MCF 10A (cell line): Measurements from ENCODE around the gene TSPAN15. TPM values are rescaled to one million over a fixed set of nuclear protein-coding genes. Genes with fewer than 3 reads are reported as not detected.

ENCODE experiments used
- BruUV-seq: library from RNA; stranded (reverse); fragments of 400-500 nt; replicated peaks from 2 replicates; lab custom pipeline; 2021; lab: Mats Ljungman, UMichigan
- CTCF ChIA-PET: fragments of 300-600 bp; sonication (Branson Sonifier 250); formaldehyde crosslinking; extraction: SDS; loops from one replicate; lab custom pipeline; 2021; ENCODE audit warnings: antibody characterized with exemption, inconsistent platforms; lab: Yijun Ruan, JAX
- POLR2A ChIA-PET: fragments of 300-600, 350-650 bp; sonication (Branson Sonifier 250); formaldehyde crosslinking; extraction: SDS; loops from one replicate; lab custom pipeline; 2020; ENCODE audit warnings: antibody characterized with exemption, inconsistent platforms; lab: Yijun Ruan, JAX
- DNase-seq: peaks from one replicate; pipeline ENCODE4 v3.0.0-alpha.2; 2018; ENCODE audit not compliant: unreplicated experiment
- H3K27ac Mint-ChIP-seq: one replicate; pipeline ENCODE4 v1.8.0; 2022; ENCODE audit warnings: mild to moderate bottlenecking, low read depth, mixed read lengths; ENCODE audit not compliant: unreplicated experiment
- H3K27me3 Mint-ChIP-seq: one replicate; pipeline ENCODE4 v1.8.0; 2022; ENCODE audit warnings: mixed read lengths; ENCODE audit not compliant: insufficient read depth, unreplicated experiment
- H3K36me3 Mint-ChIP-seq: one replicate; pipeline ENCODE4 v1.8.0; 2022; ENCODE audit warnings: mild to moderate bottlenecking, moderate library complexity, mixed read lengths; ENCODE audit not compliant: insufficient read depth, unreplicated experiment
- H3K4me1 Mint-ChIP-seq: one replicate; pipeline ENCODE4 v1.8.0; 2022; ENCODE audit warnings: mixed read lengths; ENCODE audit not compliant: insufficient read depth, unreplicated experiment
- H3K4me3 Mint-ChIP-seq: one replicate; pipeline ENCODE4 v1.8.0; 2022; ENCODE audit warnings: mild to moderate bottlenecking, moderate library complexity, mixed read lengths; ENCODE audit not compliant: unreplicated experiment
- H3K9me3 Mint-ChIP-seq: one replicate; pipeline ENCODE4 v1.8.0; 2022; ENCODE audit warnings: mixed read lengths; ENCODE audit not compliant: unreplicated experiment
- intact Hi-C: fragments of 100-400 bp; cut with micrococcal nuclease; formaldehyde crosslinking; loops from 2 replicates; pipeline ENCODE4 v1.14.1; 2022
- total RNA-seq: library from RNA; stranded (reverse); gene quantifications from 2 replicates; pipeline ENCODE4 v1.2.3, GENCODE V29; 2022
- TF ChIP-seq, protein P1 (sequence below): fragments of 200-600 bp; IDR thresholded peaks from one replicate; pipeline ENCODE4 v1.8.0; 2022; ENCODE audit warnings: antibody characterized with exemption, mild to moderate bottlenecking; ENCODE audit not compliant: unreplicated experiment

TSPAN15 gene
- total RNA-seq, 1 experiment from 2014 or later: 0.54 TPM

DNA sequence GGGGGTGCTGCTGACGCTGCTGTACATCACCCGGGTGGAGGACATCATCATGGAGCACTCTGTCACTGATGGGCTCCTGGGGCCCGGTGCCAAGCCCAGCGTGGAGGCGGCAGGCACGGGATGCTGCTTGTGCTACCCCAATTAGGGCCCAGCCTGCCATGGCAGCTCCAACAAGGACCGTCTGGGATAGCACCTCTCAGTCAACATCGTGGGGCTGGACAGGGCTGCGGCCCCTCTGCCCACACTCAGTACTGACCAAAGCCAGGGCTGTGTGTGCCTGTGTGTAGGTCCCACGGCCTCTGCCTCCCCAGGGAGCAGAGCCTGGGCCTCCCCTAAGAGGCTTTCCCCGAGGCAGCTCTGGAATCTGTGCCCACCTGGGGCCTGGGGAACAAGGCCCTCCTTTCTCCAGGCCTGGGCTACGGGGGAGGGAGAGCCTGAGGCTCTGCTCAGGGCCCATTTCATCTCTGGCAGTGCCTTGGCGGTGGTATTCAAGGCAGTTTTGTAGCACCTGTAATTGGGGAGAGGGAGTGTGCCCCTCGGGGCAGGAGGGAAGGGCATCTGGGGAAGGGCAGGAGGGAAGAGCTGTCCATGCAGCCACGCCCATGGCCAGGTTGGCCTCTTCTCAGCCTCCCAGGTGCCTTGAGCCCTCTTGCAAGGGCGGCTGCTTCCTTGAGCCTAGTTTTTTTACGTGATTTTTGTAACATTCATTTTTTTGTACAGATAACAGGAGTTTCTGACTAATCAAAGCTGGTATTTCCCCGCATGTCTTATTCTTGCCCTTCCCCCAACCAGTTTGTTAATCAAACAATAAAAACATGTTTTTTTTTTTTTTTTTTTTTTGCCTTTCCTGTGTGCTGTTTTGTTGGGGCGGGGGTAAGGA, 55.8 kb downstream of the TSPAN15 start:
- Mint-ChIP-seq H3K27ac (no peak overlapping the region), H3K4me1 (peaks cover 7% of the 10 kb centered on the region), H3K4me3 (peak overlapping the region; percentile 64), H3K36me3 (no peaks in the 10 kb centered on the region), H3K27me3 (peaks cover 19% of the 10 kb centered on the region), H3K9me3 (no peaks in the 10 kb centered on the region)
- DNase-seq: no peak
- intact Hi-C loops: loop anchor here (1.0 kb wide), 2 partner anchors 80 to 99 kb away; no protein-coding TSS in a partner anchor
- ChIA-PET POLR2A (interaction anchor here (0.6 to 0.8 kb wide), 2 partner anchors 130 to 551 kb away, joined by 3 read pairs; partner anchors contain the start of gene DDX21), CTCF (interaction anchor here (0.6 to 4.8 kb wide), 34 partner anchors 8 to 925 kb away, joined by 3 to 45 read pairs (median 4); no protein-coding TSS in a partner anchor)
- BruUV-seq: no TSS peak
- TF ChIP-seq, protein P1, sequence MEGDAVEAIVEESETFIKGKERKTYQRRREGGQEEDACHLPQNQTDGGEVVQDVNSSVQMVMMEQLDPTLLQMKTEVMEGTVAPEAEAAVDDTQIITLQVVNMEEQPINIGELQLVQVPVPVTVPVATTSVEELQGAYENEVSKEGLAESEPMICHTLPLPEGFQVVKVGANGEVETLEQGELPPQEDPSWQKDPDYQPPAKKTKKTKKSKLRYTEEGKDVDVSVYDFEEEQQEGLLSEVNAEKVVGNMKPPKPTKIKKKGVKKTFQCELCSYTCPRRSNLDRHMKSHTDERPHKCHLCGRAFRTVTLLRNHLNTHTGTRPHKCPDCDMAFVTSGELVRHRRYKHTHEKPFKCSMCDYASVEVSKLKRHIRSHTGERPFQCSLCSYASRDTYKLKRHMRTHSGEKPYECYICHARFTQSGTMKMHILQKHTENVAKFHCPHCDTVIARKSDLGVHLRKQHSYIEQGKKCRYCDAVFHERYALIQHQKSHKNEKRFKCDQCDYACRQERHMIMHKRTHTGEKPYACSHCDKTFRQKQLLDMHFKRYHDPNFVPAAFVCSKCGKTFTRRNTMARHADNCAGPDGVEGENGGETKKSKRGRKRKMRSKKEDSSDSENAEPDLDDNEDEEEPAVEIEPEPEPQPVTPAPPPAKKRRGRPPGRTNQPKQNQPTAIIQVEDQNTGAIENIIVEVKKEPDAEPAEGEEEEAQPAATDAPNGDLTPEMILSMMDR: no peak

DNA sequence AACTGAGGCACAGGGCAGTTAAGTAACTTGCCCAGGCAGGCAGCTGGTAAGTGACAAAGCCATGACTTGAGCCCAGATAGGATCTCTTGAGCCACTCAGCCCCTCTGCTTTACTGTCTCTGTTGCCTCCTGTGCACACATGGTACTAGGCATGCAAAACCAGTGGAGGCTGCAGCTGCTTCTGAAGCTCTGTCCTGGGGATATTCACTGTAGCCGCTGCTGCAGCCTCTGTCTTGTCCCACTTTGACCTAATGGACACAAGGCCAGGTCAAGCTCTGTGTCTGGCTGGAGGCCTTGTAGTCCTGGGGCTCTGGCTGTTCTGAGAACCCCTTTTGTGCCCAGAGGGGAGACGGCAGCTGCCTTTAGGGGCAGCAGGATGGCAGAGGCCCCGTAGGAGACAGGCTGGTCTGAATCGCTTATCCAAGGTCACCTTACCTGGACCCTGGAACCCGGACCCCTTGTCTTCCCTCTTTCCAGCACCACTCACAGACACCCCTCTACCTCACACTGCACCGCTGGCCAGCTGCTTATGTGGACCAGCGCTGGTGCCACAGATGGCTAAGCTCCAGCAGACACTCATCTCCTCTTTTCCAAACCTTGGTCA, 57.6 kb downstream of the TSPAN15 start:
- no TSS peak for BruUV-seq
- CTCF ChIA-PET: interaction anchor here (0.9 to 4.8 kb wide), 9 partner anchors 19 to 276 kb away, joined by 3 to 45 read pairs (median 4); no protein-coding TSS in a partner anchor

DNA sequence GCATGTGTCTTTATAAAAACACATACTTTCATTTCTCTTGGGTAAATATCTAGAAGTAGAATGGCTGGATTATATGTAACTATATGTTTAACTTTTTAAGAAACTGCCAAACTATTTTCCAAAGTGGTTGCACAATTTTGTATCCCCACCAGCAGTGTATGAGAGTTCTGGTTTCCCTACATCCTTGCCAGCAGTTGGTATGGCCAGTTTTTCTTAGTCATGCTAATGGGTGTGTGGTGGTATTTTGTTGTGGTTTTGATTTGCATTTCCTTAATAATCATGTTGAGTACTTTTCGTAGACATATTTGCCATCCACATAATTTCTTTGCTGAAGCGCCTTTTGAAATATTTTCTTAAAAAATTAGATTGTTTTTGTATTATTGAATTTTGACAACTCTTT, 61.6 kb downstream of the TSPAN15 start:
- H3K4me3 Mint-ChIP-seq: no peak overlapping the region
- ChIA-PET POLR2A (interaction anchor here (0.7 to 1.0 kb wide), 2 partner anchors 124 to 127 kb away, joined by 3 to 4 read pairs; no protein-coding TSS in a partner anchor), CTCF (interaction anchor here (0.9 to 10.4 kb wide), 4 partner anchors 49 to 164 kb away, joined by 3 to 248 read pairs (median 5); no protein-coding TSS in a partner anchor)
- H3K27me3 Mint-ChIP-seq: peaks cover 34% of the 10 kb centered on the region
- TF ChIP-seq, protein P1: no peak
- H3K36me3 Mint-ChIP-seq: no peaks in the 10 kb centered on the region
- no peaks in the 10 kb centered on the region for H3K9me3 Mint-ChIP-seq
- no TSS peak for BruUV-seq
- intact Hi-C loops: loop anchor here (10.0 kb wide), 1 partner anchor 292 kb away; the partner anchor contains the start of gene COL13A1
- H3K4me1 Mint-ChIP-seq: peaks cover under 1% of the 10 kb centered on the region
- H3K27ac Mint-ChIP-seq: no peak overlapping the region
- DNase-seq: peak; percentile 56

More for the DNA sequence above, 57.6 kb downstream of the TSPAN15 start:
- no peaks in the 10 kb centered on the region for H3K9me3 Mint-ChIP-seq
- intact Hi-C loops: no loop called here
- POLR2A ChIA-PET: interaction anchor here (0.9 to 1.2 kb wide), 2 partner anchors 69 to 100 kb away, joined by 3 to 4 read pairs; no protein-coding TSS in a partner anchor
- no peak overlapping the region for H3K27ac Mint-ChIP-seq
- no peak overlapping the region for H3K4me3 Mint-ChIP-seq
- peaks cover 19% of the 10 kb centered on the region for H3K27me3 Mint-ChIP-seq
- H3K36me3 Mint-ChIP-seq: no peaks in the 10 kb centered on the region
- DNase-seq: no peak
- H3K4me1 Mint-ChIP-seq: peaks cover 7% of the 10 kb centered on the region
- TF ChIP-seq, protein P1: no peak
